ENCODE results near the gene FEN1. TPM values are rescaled to one million over a fixed set of nuclear protein-coding genes. Genes with fewer than 3 reads are reported as not detected.

The FEN1 gene
- polyA plus RNA-seq, 4 donors, result 34.4 to 41.0 (median 38.8) TPM

DNA sequence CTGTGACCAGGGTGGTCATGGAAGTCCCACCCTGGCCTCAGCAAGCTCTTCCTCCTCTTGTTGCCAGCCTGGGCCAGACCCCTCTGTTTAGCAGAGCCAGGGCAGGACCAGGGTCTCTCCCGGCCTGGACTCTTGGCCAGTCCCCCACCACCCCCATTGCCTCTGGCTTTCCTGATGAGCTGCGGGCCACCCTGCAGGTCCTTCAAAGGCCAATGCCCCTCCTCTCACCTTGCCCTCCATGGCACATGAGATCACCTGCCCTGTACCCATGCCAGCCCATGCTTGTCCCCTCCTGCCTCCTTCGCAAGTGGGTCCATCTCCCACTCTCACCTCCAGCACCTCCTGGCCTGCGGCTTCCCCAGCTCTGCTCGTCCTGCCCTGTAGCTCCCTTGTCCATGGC is 45.8 kb downstream of the FEN1 start:
- DNase-seq (ENCODE audit: low read depth in 4 of 4, low spot score in 3 of 4), result no peak

DNA sequence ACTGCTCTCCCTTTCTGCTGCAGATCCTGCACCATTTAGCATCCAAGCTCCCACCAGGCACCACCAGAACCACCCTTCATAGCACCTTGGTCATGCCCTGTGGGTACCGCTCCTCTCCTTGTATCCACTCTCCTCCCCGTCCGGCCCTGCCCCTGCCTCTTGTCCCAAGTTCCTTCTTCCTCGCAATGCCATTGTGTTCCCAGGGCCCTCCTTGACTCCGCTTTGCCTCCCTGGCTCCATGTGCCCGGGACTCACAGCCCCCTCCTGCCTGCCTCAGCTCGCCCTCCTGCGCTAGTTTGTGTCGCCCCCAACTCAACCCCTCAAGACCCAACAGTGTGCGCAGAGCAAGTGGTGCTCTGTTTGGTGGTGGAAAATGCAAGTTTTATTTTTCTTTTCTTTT is 46.2 kb downstream of the FEN1 start:
- DNase-seq (ENCODE audit: low read depth in 4 of 4, low spot score in 3 of 4), result no peak

GRCh38 chr11:61839742-61840141 is 47.0 kb downstream of the FEN1 start:
- no peak for DNase-seq (ENCODE audit: low read depth in 4 of 4, low spot score in 3 of 4)

- DNase-seq (ENCODE audit: low read depth in 4 of 4, low spot score in 3 of 4), result no peak
Observed at GRCh38 chr11:61840371-61840770, 47.7 kb downstream of the FEN1 start.

GRCh38 chr11:61841636-61842527 is 49.2 kb downstream of the FEN1 start:
- no peak for DNase-seq (ENCODE audit: low read depth in 4 of 4, low spot score in 3 of 4)

DNA sequence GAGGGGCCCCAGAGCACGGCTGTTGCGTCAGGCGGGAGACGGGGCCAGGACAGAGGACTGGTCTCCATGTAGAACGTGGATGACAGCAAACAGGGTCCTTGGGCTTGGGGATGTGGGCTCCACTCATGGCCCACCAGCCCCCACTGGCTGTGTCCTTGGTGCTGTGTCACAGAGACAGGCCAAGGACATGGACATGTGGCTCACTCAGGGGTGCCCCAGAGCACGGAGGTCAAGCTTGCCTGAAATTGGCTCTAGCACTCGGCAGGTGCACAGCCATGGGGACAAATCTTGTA is 49.8 kb downstream of the FEN1 start:
- DNase-seq (ENCODE audit: low read depth in 4 of 4, low spot score in 3 of 4), result no peak

GRCh38 chr11:61844909-61845565 is 52.3 kb downstream of the FEN1 start:
- DNase-seq (ENCODE audit: low read depth in 4 of 4, low spot score in 3 of 4), result no peak

DNA sequence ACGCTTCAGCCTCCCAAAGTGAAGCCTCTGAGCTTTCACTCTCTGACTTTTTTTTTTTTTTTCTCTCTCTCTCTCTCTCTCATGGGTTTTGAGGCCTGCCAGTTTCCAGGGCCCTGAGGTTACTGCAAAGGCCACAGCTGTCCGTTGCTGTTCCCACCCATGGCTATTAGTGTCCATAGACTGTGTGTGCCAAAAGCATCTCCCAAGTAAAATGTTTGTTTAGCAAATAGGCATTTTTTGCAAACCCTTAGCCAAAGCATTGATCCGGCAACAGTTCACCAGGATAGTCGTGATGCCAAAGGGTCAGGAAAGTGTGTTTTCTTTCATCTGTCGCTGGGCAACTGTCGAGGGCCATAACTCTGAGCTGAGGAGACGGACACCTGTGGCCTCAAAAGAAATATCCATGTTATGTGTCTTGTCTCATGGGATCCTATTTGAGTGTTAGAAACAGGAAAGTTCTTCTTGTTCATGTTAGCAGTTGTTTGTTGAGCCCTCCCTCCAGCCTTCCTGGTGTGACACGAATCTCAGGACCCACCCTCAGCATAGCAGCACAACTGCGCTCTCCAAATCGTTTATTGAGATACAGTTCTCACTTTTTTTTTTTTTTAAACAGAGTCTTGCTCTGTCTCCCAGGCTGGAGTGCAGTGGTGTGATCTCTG is 53.8 kb downstream of the FEN1 start:
- DNase-seq (ENCODE audit: low read depth in 4 of 4, low spot score in 3 of 4), result no peak

Other genes with a start within 250 kb of the FEN1 start
- 1 to 10 TPM; 4.7 to 7.5 (median 5.2) TPM for gene SYT7, start 211.8 kb upstream of the FEN1 start, polyA plus RNA-seq (ENCODE audit: insufficient read length in 4 of 4)
- gene DAGLA, start 112.5 kb upstream of the FEN1 start, polyA plus RNA-seq (ENCODE audit: insufficient read length in 4 of 4), result 1 to 10 TPM; 3.3 to 4.7 (median 3.4) TPM
- gene MYRF, start 40.3 kb upstream of the FEN1 start, polyA plus RNA-seq (ENCODE audit: insufficient read length in 4 of 4), result 10 to 100 TPM; 20.9 to 23.2 (median 21.9) TPM
- 100 to 1,000 TPM; 153 to 199 (median 169) TPM for gene TMEM258, start 312 bp upstream of the FEN1 start, polyA plus RNA-seq (ENCODE audit: insufficient read length in 4 of 4)
- gene FADS1, start 24.1 kb downstream of the FEN1 start, polyA plus RNA-seq (ENCODE audit: insufficient read length in 4 of 4), result 10 to 100 TPM; 38.1 to 47.0 (median 41.5) TPM
- gene FADS2, start 35.4 kb downstream of the FEN1 start, polyA plus RNA-seq (ENCODE audit: insufficient read length in 4 of 4), result 100 to 1,000 TPM in 1 of 4 donors, 10 to 100 TPM in 3; 86.1 to 110 (median 94.1) TPM
- 10 to 100 TPM; 15.8 to 20.6 (median 18.3) TPM for gene FADS3, start 98.6 kb downstream of the FEN1 start, polyA plus RNA-seq (ENCODE audit: insufficient read length in 4 of 4)
- 10 to 100 TPM; 19.7 to 29.7 (median 21.9) TPM for gene RAB3IL1, start 124.7 kb downstream of the FEN1 start, polyA plus RNA-seq (ENCODE audit: insufficient read length in 4 of 4)
- gene BEST1, start 157.4 kb downstream of the FEN1 start, polyA plus RNA-seq (ENCODE audit: insufficient read length in 4 of 4), result 1 to 10 TPM; 4.1 to 4.8 (median 4.4) TPM
- 1,000 to 10,000 TPM; 2,113 to 2,527 (median 2,145) TPM for gene FTH1, start 174.7 kb downstream of the FEN1 start, polyA plus RNA-seq (ENCODE audit: insufficient read length in 4 of 4)